ENCODE results near the gene ADGRB3. TPM values are rescaled to one million over a fixed set of nuclear protein-coding genes. Genes with fewer than 3 reads are reported as not detected.

The ADGRB3 gene
- polyA plus RNA-seq, 3 donors: 0.04 to 0.23 (median 0.05) TPM

GRCh38 chr6:68724060-68724459, 89.0 kb downstream of the ADGRB3 start:
- H3K9ac ChIP-seq (ENCODE audit: insufficient read depth, low read length, poor library complexity, severe bottlenecking): no peak overlapping the region
- no CpG with 5 or more reads among the region's 2 CpGs for WGBS (ENCODE audit: insufficient coverage)
- Mint-ChIP-seq H3K4me1 (no peaks in the 10 kb centered on the region), H3K27ac (no peak overlapping the region), H3K36me3 (no peaks in the 10 kb centered on the region), H3K4me3 (no peak overlapping the region), H3K9me3 (no peaks in the 10 kb centered on the region), H3K27me3 (ENCODE audit: low read depth in 3 of 3) (peaks cover 0 to 3% (median 0%) of the 10 kb centered on the region in 3 donors)
- no peaks in the 10 kb centered on the region for H4K20me1 ChIP-seq (ENCODE audit: insufficient read depth, low read length)
- H3K27me3 ChIP-seq (ENCODE audit: control insufficient read depth in 2 of 2, insufficient read depth in 2 of 2, low read length in 2 of 2): no peaks in the 10 kb centered on the region
- TF ChIP-seq CTCF (IDR thresholded peaks at IDR 0.05): no peak
- no peak overlapping the region for H3K4me3 ChIP-seq (replicated peaks in 1 of 3; ENCODE audit: low read depth in 2 of 3, low read length in 3 of 3)
- H3K9me3 ChIP-seq (replicated peaks in 1 of 2; ENCODE audit: control insufficient read depth in 1 of 2, insufficient read depth in 1 of 2, low read length in 2 of 2): no peaks in the 10 kb centered on the region
- H3K79me2 ChIP-seq (ENCODE audit: insufficient read depth, low read length): no peaks in the 10 kb centered on the region
- H3K36me3 ChIP-seq (replicated peaks in 1 of 2; ENCODE audit: control insufficient read depth in 1 of 2, insufficient read depth in 2 of 2, low read length in 2 of 2): no peaks in the 10 kb centered on the region
- H3K4me2 ChIP-seq (replicated peaks; ENCODE audit: extremely low read depth, low read length, poor library complexity, severe bottlenecking): no peak overlapping the region
- no peak overlapping the region for H3K27ac ChIP-seq (ENCODE audit: low read depth in 1 of 2, low read length in 2 of 2)
- H2AFZ ChIP-seq (ENCODE audit: insufficient read depth, low read depth, low read length, poor library complexity, severe bottlenecking): no peak overlapping the region
- DNase-seq: no peak
- no peaks in the 10 kb centered on the region for H3K4me1 ChIP-seq (ENCODE audit: control insufficient read depth in 1 of 2, insufficient read depth in 2 of 2, low read length in 2 of 2)
- intact Hi-C loops (cut with micrococcal nuclease): no loop called here

GRCh38 chr6:68726337-68726736, 91.3 kb downstream of the ADGRB3 start:
- Histone ChIP-seq H3K9ac (ENCODE audit: insufficient read depth, low read length, poor library complexity, severe bottlenecking) (no peak overlapping the region), H2AFZ (ENCODE audit: insufficient read depth, low read depth, low read length, poor library complexity, severe bottlenecking) (no peak overlapping the region), H3K9me3 (replicated peaks in 1 of 2; ENCODE audit: control insufficient read depth in 1 of 2, insufficient read depth in 1 of 2, low read length in 2 of 2) (no peaks in the 10 kb centered on the region), H3K36me3 (replicated peaks in 1 of 2; ENCODE audit: control insufficient read depth in 1 of 2, insufficient read depth in 2 of 2, low read length in 2 of 2) (no peaks in the 10 kb centered on the region), H3K4me1 (ENCODE audit: control insufficient read depth in 1 of 2, insufficient read depth in 2 of 2, low read length in 2 of 2) (no peaks in the 10 kb centered on the region), H3K27me3 (ENCODE audit: control insufficient read depth in 2 of 2, insufficient read depth in 2 of 2, low read length in 2 of 2) (no peaks in the 10 kb centered on the region), H3K4me3 (replicated peaks in 1 of 3; ENCODE audit: low read depth in 2 of 3, low read length in 3 of 3) (no peak overlapping the region), H3K27ac (ENCODE audit: low read depth in 1 of 2, low read length in 2 of 2) (no peak overlapping the region), H3K79me2 (ENCODE audit: insufficient read depth, low read length) (no peaks in the 10 kb centered on the region), H4K20me1 (ENCODE audit: insufficient read depth, low read length) (no peaks in the 10 kb centered on the region), H3K4me2 (replicated peaks; ENCODE audit: extremely low read depth, low read length, poor library complexity, severe bottlenecking) (no peak overlapping the region)
- H3K27ac Mint-ChIP-seq: no peak overlapping the region
- no peaks in the 10 kb centered on the region for H3K36me3 Mint-ChIP-seq
- intact Hi-C loops (cut with micrococcal nuclease): no loop called here
- no peak overlapping the region for H3K4me3 Mint-ChIP-seq
- H3K27me3 Mint-ChIP-seq (ENCODE audit: low read depth in 3 of 3): no peaks in the 10 kb centered on the region
- H3K9me3 Mint-ChIP-seq: no peaks in the 10 kb centered on the region
- no peaks in the 10 kb centered on the region for H3K4me1 Mint-ChIP-seq
- no peak for DNase-seq
- no peak for TF ChIP-seq CTCF (IDR thresholded peaks at IDR 0.05)
